ENCODE measurements around the gene SLMAP. TPM values are rescaled to one million over a fixed set of nuclear protein-coding genes. Genes with fewer than 3 reads are reported as not detected.

SLMAP gene
- total RNA-seq, 4 donors from 2014 or later, result 49.5 to 56.0 (median 51.0) TPM

DNA sequence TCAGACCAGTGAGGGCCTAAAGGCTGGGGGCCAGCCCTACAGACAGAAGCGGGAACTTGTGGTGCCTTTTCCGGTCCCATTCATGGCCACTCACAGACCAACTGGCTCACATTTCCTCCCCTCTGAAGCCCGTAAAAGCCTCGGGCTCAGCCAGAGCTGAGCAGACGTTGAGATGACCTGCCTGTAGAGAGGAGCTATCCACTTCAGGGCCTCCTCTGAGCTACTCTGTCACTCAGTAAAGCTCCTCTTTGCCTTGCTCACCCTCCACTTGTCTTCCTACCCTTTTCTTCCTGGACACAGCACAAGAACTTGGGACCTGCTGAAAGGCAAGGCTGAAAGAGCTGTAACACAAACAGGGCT is 53.5 kb downstream of the SLMAP start:
- no peak for DNase-seq (ENCODE audit: low spot score in 2 of 2)
- no peak overlapping the region for H3K4me3 ChIP-seq (ENCODE audit: low read depth, poor library complexity, severe bottlenecking)
- intact Hi-C loops (cut with DNase I; ENCODE audit: low total_unique reads), result no loop called here
- 90 to 91% methylated on average over 5 of the region's 5 CpGs for WGBS, 2 donors
- TF ChIP-seq, protein P1, sequence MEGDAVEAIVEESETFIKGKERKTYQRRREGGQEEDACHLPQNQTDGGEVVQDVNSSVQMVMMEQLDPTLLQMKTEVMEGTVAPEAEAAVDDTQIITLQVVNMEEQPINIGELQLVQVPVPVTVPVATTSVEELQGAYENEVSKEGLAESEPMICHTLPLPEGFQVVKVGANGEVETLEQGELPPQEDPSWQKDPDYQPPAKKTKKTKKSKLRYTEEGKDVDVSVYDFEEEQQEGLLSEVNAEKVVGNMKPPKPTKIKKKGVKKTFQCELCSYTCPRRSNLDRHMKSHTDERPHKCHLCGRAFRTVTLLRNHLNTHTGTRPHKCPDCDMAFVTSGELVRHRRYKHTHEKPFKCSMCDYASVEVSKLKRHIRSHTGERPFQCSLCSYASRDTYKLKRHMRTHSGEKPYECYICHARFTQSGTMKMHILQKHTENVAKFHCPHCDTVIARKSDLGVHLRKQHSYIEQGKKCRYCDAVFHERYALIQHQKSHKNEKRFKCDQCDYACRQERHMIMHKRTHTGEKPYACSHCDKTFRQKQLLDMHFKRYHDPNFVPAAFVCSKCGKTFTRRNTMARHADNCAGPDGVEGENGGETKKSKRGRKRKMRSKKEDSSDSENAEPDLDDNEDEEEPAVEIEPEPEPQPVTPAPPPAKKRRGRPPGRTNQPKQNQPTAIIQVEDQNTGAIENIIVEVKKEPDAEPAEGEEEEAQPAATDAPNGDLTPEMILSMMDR (IDR thresholded peaks at IDR 0.05), result no peak
- TF ChIP-seq POLR2A (IDR thresholded peaks at IDR 0.05), result no peak

DNA sequence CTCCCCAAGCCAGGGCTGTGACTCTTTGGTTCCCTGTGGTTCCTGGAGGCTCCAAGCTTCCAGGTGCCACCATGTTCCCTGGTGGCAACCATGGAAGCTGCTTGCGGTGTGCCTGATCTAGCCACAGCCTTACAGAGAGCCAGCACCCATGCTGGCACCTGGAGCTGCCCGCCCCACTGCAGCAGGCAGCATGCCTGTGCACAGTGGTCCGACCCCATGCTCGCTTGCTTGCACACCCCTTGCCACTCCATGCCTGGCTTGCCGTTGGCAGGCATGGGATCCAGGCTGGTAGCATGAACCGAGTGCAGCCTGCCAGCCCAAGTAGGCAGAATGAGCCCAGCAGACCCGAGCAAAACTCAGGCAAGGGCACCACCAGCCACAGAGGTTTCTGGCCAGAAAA is 53.9 kb downstream of the SLMAP start:
- intact Hi-C loops (cut with DNase I; ENCODE audit: low total_unique reads), result no loop called here
- TF ChIP-seq, protein P1 (IDR thresholded peaks at IDR 0.05), result no peak
- TF ChIP-seq POLR2A (IDR thresholded peaks at IDR 0.05), result no peak
- no peak for DNase-seq (ENCODE audit: low spot score in 2 of 2)
- 92 to 97% methylated on average over 7 of the region's 7 CpGs for WGBS, 2 donors
- no peak overlapping the region for H3K4me3 ChIP-seq (ENCODE audit: low read depth, poor library complexity, severe bottlenecking)

DNA sequence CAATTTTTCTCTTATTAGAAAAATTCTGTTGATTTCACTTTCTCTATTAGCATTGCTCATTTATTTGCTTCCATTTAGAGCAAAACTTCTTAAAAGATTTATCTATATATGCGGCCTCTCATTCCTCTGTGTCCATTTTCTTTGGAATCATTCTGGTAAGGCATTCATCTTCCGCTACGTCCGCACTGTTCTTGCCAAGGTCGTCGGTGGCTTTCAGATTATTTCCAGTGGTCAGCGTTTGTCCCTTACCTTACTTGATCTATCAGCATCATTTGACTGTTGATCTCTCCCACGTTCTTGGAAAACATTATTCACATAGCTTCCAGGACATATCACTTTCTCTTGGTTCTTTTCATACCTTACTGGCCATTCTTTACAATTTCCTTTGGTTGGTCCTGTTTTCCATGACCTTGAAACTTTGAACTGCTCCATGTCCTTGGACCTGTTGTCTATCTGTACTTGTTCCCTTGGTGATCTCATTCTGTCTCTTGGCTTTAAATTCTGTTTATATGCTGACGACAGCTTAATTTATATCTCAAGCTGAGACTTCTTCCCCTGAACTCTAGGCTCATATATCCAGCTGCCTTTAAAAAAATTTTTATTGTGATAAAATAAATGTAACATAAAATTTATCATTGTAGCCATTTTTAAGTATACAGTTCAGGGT is 54.5 kb downstream of the SLMAP start:
- intact Hi-C loops (cut with DNase I; ENCODE audit: low total_unique reads), result no loop called here
- TF ChIP-seq POLR2A (IDR thresholded peaks at IDR 0.05), result no peak
- TF ChIP-seq, protein P1 (IDR thresholded peaks at IDR 0.05), result no peak
- WGBS, 2 donors, result 84 to 87% methylated on average over 9 of the region's 9 CpGs
- no peak overlapping the region for H3K4me3 ChIP-seq (ENCODE audit: low read depth, poor library complexity, severe bottlenecking)
- DNase-seq (ENCODE audit: low spot score in 2 of 2), result no peak

DNA sequence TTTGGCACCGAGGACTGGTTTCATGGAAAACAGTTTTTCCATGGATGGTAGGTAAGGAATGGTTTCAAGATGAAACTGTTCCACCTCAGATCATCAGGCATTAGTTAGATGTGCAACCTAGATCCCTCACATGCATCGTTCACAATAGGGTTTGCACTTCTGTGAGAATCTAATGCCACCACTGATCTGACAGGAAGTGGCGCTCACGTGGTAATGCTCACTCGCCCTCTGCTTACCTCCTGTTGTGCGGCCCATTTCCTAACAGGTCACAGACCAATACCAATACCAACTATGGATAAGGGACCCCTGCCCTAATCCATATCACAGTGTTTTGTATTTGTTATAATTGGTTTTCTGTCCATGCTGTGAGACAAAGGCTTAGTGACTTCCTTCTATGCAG is 58.9 kb downstream of the SLMAP start:
- intact Hi-C loops (cut with DNase I; ENCODE audit: low total_unique reads), result no loop called here
- TF ChIP-seq, protein P1 (IDR thresholded peaks at IDR 0.05), result no peak
- no peak for TF ChIP-seq POLR2A (IDR thresholded peaks at IDR 0.05)
- no peak overlapping the region for H3K4me3 ChIP-seq (ENCODE audit: low read depth, poor library complexity, severe bottlenecking)
- WGBS, 2 donors, result 84 to 90% methylated on average over 6 of the region's 6 CpGs
- no peak for DNase-seq (ENCODE audit: low spot score in 2 of 2)

DNA sequence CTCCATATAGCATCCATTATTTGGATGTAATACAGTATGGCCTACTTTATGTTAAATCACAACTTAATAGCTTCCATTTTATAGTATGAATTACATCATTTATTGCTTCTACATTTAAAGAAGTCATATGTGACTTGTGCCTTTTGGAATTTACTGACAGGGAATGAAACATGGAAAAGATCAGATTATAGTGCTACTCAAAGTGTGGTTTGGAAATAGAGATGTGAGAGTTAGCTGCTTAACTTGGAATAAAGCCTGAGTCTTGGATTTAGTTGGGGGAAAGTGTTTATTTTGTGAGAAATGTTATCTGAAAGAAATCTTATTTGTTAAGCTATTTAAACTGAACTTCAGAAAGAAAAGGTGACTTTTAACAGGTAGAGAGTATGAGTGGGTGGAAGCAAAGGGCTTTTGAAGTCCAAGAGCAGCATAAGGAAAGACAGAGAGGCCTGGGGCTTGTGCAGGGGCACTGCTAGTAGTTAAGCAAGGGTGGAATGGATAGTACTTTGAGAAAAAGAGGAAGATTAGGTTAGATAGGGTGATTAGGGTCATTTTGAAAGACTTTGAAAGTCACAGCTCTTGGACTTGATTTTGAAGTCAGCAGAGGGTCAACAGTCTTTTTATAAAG is 60.5 kb downstream of the SLMAP start:
- H3K4me3 ChIP-seq (ENCODE audit: low read depth, poor library complexity, severe bottlenecking), result no peak overlapping the region
- TF ChIP-seq, protein P1 (IDR thresholded peaks at IDR 0.05), result no peak
- TF ChIP-seq POLR2A (IDR thresholded peaks at IDR 0.05), result no peak
- no peak for DNase-seq (ENCODE audit: low spot score in 2 of 2)
- intact Hi-C loops (cut with DNase I; ENCODE audit: low total_unique reads), result no loop called here

DNA sequence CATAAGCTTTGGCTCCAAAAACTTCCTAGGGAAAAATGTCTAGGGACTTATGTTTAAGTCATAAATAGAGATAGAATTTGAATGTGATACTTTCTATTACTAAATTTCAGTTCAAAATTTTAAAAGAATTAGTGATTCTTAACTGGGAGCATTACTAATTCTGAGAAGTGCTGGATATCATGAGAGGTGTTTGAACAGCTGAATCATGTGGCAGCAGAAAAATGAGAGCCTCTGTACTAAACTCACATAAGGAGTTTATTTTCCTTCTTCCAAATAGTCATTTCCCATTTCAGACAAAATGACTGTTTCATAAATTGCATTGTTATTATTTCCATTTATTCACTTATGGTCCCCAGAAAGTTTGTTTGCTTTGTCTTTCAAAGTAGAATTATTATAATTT is 62.7 kb downstream of the SLMAP start:
- no peak overlapping the region for H3K4me3 ChIP-seq (ENCODE audit: low read depth, poor library complexity, severe bottlenecking)
- no peak for DNase-seq (ENCODE audit: low spot score in 2 of 2)
- TF ChIP-seq, protein P1 (IDR thresholded peaks at IDR 0.05), result no peak
- no peak for TF ChIP-seq POLR2A (IDR thresholded peaks at IDR 0.05)
- intact Hi-C loops (cut with DNase I; ENCODE audit: low total_unique reads), result no loop called here

All from lower leg skin (tissue), 4 donors.